GM12891 (cell line): ENCODE results near the gene WDR4.
"Not testable (repeated sequence)": the region's sequence is repeated elsewhere in the genome, so short reads cannot be mapped to it uniquely, and the experiment has no call there.

Experiments used
- DNase-seq: peaks from one replicate; pipeline ENCODE4 v3.0.0; 2011; ENCODE audit warnings: low spot score; ENCODE audit not compliant: insufficient read length
- FAIRE-seq: peaks from 2 replicates; lab custom pipeline; 2011; peaks lifted over from hg19 to GRCh38; lab: Jason Lieb, UNC
- PAX5 ChIP-seq: IDR thresholded peaks from 2 replicates; pipeline ENCODE4 v1.6.1; 2011; ENCODE audit warnings: low read length, moderate library complexity, mild to moderate bottlenecking; ENCODE audit not compliant: insufficient read depth, severe bottlenecking
- POLR2A ChIP-seq: IDR thresholded peaks from 2 replicates; pipeline ENCODE4 v1.6.1; 2011; ENCODE audit warnings: low read depth, low read length, control low read depth
- POLR2AphosphoS5 ChIP-seq: IDR thresholded peaks from 2 replicates; pipeline ENCODE4 v1.6.1; 2011; ENCODE audit warnings: low read depth, low read length, control low read depth
- POU2F2 ChIP-seq: IDR thresholded peaks from 2 replicates; pipeline ENCODE4 v1.6.1; 2011; ENCODE audit warnings: low read depth, mild to moderate bottlenecking, control low read depth, low read length, moderate library complexity
- SPI1 ChIP-seq: IDR thresholded peaks from 2 replicates; pipeline ENCODE4 v1.6.1; 2011; ENCODE audit warnings: low read depth, low read length, control low read depth
- TAF1 ChIP-seq: IDR thresholded peaks from 2 replicates; pipeline ENCODE4 v1.6.1; 2011; ENCODE audit warnings: low read depth, low read length, control low read depth

Gene WDR4

GRCh38 chr21:42880352-42880751 lies 1.0 kb upstream of the WDR4 start:
- no peak for TF ChIP-seq POLR2A
- TF ChIP-seq SPI1 = no peak
- TF ChIP-seq POU2F2 = no peak
- TF ChIP-seq PAX5 = no peak
- no peak for TF ChIP-seq POLR2AphosphoS5
- no peak for TF ChIP-seq TAF1
- no peak for DNase-seq
- no peak for FAIRE-seq

DNA sequence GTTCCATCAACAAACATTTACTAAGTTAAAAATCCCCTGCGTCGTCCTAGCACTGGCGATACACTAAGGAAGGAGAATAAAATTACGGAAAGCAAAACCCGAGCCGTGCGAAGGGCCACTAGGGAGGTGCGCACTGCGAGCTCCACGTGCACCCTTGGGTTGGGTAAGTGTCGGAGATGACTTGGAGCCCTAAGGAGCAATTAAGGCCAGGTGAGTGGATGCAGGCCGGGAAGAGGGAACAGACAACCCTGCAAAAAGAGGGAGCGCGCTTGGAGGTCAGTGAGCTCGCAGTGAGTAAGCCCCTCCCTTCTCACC lies 704 bp downstream of the WDR4 start:
- TF ChIP-seq POLR2AphosphoS5 (no peak), POLR2A (no peak), PAX5 (no peak), SPI1 (no peak), TAF1 (no peak), POU2F2 (no peak)
- FAIRE-seq (no peak), DNase-seq (no peak)

DNA sequence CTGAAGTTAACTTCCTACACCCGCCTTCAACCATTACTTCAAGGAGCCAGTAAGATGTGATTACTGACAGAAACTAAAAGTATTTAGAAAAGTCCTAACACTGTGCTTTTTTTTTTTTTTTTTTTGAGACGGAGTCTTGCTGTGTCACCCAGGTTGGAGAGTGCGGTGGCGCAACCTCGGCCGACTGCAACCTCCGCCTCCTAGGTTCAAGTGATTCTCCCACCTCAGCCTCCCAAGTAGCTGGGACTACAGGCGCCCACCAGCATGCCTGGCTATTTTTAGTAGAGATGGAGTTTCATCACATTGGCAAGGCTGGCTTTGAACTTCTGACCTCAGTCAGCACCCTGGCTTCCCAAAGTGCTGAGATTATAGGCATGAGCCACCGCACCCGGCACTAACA lies 3.5 kb downstream of the WDR4 start:
- FAIRE-seq, DNase-seq: not testable (repeated sequence)

DNA sequence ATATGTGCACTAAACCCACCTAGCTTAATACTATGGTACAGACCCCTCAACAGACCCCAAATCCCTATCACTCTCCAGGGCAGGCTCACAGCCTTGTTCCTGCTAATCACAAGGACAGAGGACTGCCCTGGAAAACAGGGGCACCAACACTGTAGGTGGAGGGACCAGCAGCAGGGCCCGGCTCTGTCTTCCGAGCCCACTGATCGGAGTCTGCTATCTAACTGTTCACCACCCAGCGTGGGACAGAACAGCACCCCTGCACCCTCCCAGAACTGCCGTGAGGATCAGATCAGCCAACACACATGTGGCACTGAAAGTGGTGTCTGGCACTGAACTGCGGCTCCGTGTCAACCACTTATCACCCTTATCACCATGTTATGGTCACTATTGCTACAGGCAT lies 6.2 kb downstream of the WDR4 start:
- TF ChIP-seq TAF1 (no peak), POLR2A (no peak), PAX5 (no peak), SPI1 (no peak), POLR2AphosphoS5 (no peak), POU2F2 (no peak)
- DNase-seq (no peak), FAIRE-seq (no peak)

DNA sequence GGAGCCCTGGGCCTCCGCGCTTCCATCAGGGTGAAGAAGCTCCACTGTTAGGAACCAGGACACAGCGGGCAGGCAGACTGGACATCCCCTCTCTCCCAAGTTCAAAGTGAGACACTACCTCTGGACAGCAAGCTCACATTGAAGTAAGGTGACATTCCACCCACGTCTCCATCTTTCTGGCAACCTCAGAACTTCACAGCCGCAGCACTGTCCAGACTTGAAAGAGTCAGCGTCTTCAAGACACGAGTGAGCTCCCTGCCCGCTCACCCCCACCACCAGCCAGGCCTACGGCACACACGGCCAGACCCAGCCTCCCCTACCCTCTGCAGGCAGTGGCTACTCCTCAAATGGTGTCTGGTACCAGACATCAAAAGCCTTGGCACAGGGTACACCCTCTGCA lies 11.1 kb downstream of the WDR4 start:
- no peak for FAIRE-seq
- no peak for DNase-seq
- TF ChIP-seq POLR2AphosphoS5 (no peak), PAX5 (no peak), TAF1 (no peak), POLR2A (no peak), SPI1 (no peak), POU2F2 (no peak)

DNA sequence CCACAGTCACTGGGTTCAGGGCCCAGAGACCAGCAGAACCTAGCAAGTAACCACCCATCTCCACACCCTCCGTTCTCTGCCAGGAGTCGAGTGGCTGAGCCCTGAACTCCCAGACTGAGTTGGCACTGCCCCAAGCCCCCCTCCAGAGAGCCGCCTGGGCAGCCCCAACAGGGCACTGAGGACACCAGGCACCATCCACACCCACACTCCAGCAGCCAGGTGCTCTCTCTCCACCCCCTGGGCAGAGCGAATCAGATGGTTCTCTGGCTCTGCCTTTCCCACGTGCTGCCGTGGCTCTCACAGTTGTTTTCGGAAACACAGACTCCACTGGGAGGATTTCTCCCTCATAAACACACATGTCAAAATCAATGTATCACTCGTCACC lies 13.6 kb downstream of the WDR4 start:
- no peak for DNase-seq
- TF ChIP-seq POLR2AphosphoS5 (no peak), SPI1 (no peak), PAX5 (no peak), TAF1 (no peak), POLR2A (no peak), POU2F2 (no peak)
- FAIRE-seq = no peak

DNA sequence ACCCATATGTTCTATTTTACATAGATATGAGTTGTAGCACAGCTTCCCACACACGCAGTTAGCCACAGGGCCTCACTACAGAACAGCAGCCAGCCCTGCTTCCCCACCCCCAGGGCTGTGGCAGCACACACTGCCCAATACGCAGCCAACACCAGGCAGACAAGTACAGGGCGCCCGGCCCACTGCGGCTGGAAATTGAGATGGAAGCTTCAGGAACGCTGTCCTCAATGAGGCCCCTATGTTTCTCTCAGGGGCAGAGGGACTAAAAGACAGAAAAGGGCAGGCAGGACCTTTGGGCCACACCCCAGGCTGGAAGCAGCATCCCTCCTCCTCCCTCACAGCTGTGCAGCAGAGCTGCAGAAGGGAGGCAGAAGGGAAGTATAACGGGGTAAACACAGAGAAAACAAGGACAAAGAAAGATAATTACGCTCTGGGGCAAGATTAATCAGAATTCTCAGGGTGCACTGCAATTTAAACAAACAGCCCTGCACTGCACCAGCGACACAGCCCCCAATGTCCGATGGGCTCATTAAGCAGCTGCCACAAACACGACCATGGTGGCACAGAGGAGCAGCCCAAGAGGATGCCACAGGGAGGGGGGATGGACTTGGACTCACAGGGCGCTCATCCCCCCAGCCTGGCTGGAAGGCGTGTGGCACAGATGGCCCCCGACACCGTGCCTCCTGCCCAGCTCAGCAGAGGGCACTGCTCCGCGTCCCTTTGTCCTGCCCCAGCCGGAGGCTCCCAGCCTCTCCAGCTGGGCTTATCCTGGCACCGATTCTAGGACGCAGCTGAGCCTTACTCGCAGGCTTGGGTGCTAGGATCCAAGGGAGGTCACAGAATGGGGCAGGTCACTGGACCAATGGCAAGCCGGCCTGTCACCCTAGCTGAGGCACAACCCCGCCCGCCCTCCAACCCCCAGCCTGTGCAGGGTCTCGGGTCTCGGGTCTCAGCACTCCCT lies 14.2 kb downstream of the WDR4 start:
- TF ChIP-seq TAF1 (no peak), POU2F2 (no peak), SPI1 (no peak), POLR2A (no peak), POLR2AphosphoS5 (no peak), PAX5 (no peak)
- FAIRE-seq (no peak), DNase-seq (no peak)

GRCh38 chr21:42864286-42864685 lies 15.1 kb downstream of the WDR4 start:
- DNase-seq (no peak), FAIRE-seq (no peak)
- TF ChIP-seq POLR2AphosphoS5 (no peak), POU2F2 (no peak), PAX5 (no peak), POLR2A (no peak), TAF1 (no peak), SPI1 (no peak)

GRCh38 chr21:42863504-42863870 lies 15.9 kb downstream of the WDR4 start:
- FAIRE-seq = no peak
- TF ChIP-seq POLR2AphosphoS5 (no peak), PAX5 (no peak), POLR2A (no peak), POU2F2 (no peak), SPI1 (no peak), TAF1 (no peak)
- no peak for DNase-seq

- no peak for TF ChIP-seq POLR2AphosphoS5
- no peak for TF ChIP-seq POU2F2
- TF ChIP-seq SPI1 = no peak
- no peak for TF ChIP-seq TAF1
- TF ChIP-seq PAX5 = no peak
- no peak for TF ChIP-seq POLR2A
- FAIRE-seq (no peak), DNase-seq (no peak)
Measured at GRCh38 chr21:42862774-42863503, 16.4 kb downstream of the WDR4 start.
